HEK293 (cell line): ENCODE data around the gene SLC7A1.

ENCODE experiments used
- CTCF ChIA-PET: fragments of 350-600 bp; formaldehyde crosslinking; extraction: SDS; loops from one replicate; lab custom pipeline; 2021; ENCODE audit warnings: antibody characterized with exemption; lab: Yijun Ruan, JAX
- POLR2A ChIA-PET: fragments of 300-600 bp; formaldehyde crosslinking; extraction: SDS; loops from one replicate; lab custom pipeline; 2020; ENCODE audit warnings: antibody characterized with exemption, inconsistent platforms; lab: Yijun Ruan, JAX
- H3K27ac ChIP-seq: fragments of 200-500 bp; sonication (Bioruptor generic); 2 replicates; pipeline ENCODE4 v1.5.1; 2014; ENCODE audit warnings: low read depth, low read length, control low read depth, inconsistent platforms; ENCODE audit errors: extremely low read depth
- H3K36me3 ChIP-seq, 2 experiments: fragments of 200-500 bp in 1 of 2; sonication (Bioruptor generic) in 1 of 2; 1 replicate in 1 of 2; 2 replicates in 1 of 2; pipeline ENCODE4 v1.5.1; 2014 to 2017; ENCODE audit warnings: inconsistent platforms in 2 of 2, low read length in 2 of 2; ENCODE audit not compliant: control insufficient read depth in 2 of 2, insufficient read depth in 1 of 2
- H3K4me1 ChIP-seq: fragments of 200-500 bp; sonication (Bioruptor generic); 2 replicates; pipeline ENCODE4 v1.5.1; 2014; ENCODE audit warnings: mild to moderate bottlenecking, low read length, inconsistent platforms; ENCODE audit not compliant: control insufficient read depth, insufficient read depth
- H3K4me3 ChIP-seq: 2 replicates; pipeline ENCODE4 v1.5.1; 2011; ENCODE audit warnings: low read depth, mild to moderate bottlenecking, control low read depth, low read length, moderate library complexity
- H3K9me3 ChIP-seq: fragments of 200-500 bp; sonication (Bioruptor generic); 2 replicates; pipeline ENCODE4 v1.5.1; 2014; ENCODE audit warnings: low read depth, low read length, inconsistent platforms; ENCODE audit not compliant: control insufficient read depth, insufficient read depth
- AEBP2 ChIP-seq: fragments of 450-650 bp; formaldehyde crosslinking; IDR thresholded peaks from 2 replicates; pipeline ENCODE4 v1.5.1; 2016; ENCODE audit warnings: missing biosample characterization, missing genetic modification characterization, borderline replicate concordance
- CTCF ChIP-seq: fragments of 450-650 bp; formaldehyde crosslinking; IDR thresholded peaks from 2 replicates; pipeline ENCODE4 v1.5.1; 2016; ENCODE audit warnings: missing biosample characterization, missing genetic modification characterization
- GLIS1 ChIP-seq: fragments of 450-650 bp; formaldehyde crosslinking; IDR thresholded peaks from 2 replicates; pipeline ENCODE4 v1.5.1; 2016; ENCODE audit warnings: missing biosample characterization, missing genetic modification characterization
- PRDM4 ChIP-seq: fragments of 450-650 bp; formaldehyde crosslinking; IDR thresholded peaks from 2 replicates; pipeline ENCODE4 v1.5.1; 2017; ENCODE audit warnings: missing biosample characterization, missing genetic modification characterization
- SCRT1 ChIP-seq: fragments of 450-650 bp; formaldehyde crosslinking; IDR thresholded peaks from 2 replicates; pipeline ENCODE4 v1.5.1; 2016; ENCODE audit warnings: missing biosample characterization, missing genetic modification characterization, borderline replicate concordance
- ZBTB17 ChIP-seq: fragments of 450-650 bp; formaldehyde crosslinking; IDR thresholded peaks from 2 replicates; pipeline ENCODE4 v1.5.1; 2016; ENCODE audit warnings: missing biosample characterization, missing genetic modification characterization
- ZBTB21 ChIP-seq: fragments of 450-650 bp; formaldehyde crosslinking; IDR thresholded peaks from 2 replicates; pipeline ENCODE4 v1.5.1; 2017; ENCODE audit warnings: missing biosample characterization, missing genetic modification characterization
- ZBTB6 ChIP-seq: fragments of 450-650 bp; formaldehyde crosslinking; IDR thresholded peaks from 2 replicates; pipeline ENCODE4 v1.5.1; 2017; ENCODE audit warnings: missing biosample characterization, missing genetic modification characterization
- ZBTB7A ChIP-seq: fragments of 450-650 bp; formaldehyde crosslinking; IDR thresholded peaks from 2 replicates; pipeline ENCODE4 v1.5.1; 2016; ENCODE audit warnings: low read depth, missing biosample characterization, missing genetic modification characterization
- ZBTB8A ChIP-seq: fragments of 450-650 bp; formaldehyde crosslinking; IDR thresholded peaks from 2 replicates; pipeline ENCODE4 v1.5.1; 2016; ENCODE audit warnings: missing biosample characterization, missing genetic modification characterization
- ZNF175 ChIP-seq: fragments of 450-650 bp; formaldehyde crosslinking; IDR thresholded peaks from 2 replicates; pipeline ENCODE4 v1.5.1; 2016; ENCODE audit warnings: missing biosample characterization, missing genetic modification characterization
- ZNF214 ChIP-seq: fragments of 450-650 bp; formaldehyde crosslinking; IDR thresholded peaks from 2 replicates; pipeline ENCODE4 v1.5.1; 2017; ENCODE audit warnings: missing biosample characterization, mild to moderate bottlenecking, missing genetic modification characterization, borderline replicate concordance
- ZNF23 ChIP-seq: fragments of 450-650 bp; formaldehyde crosslinking; IDR thresholded peaks from 2 replicates; pipeline ENCODE4 v1.5.1; 2016; ENCODE audit warnings: missing biosample characterization, missing genetic modification characterization, borderline replicate concordance
- ZNF335 ChIP-seq: fragments of 450-650 bp; formaldehyde crosslinking; conservative IDR thresholded peaks from 2 replicates; pipeline ENCODE4 v1.5.1; 2016; ENCODE audit warnings: missing biosample characterization, missing genetic modification characterization
- ZNF394 ChIP-seq: fragments of 450-650 bp; formaldehyde crosslinking; IDR thresholded peaks from 2 replicates; pipeline ENCODE4 v1.5.1; 2016; ENCODE audit warnings: missing biosample characterization, missing genetic modification characterization, mild to moderate bottlenecking, moderate library complexity, borderline replicate concordance
- ZNF398 ChIP-seq: fragments of 450-650 bp; formaldehyde crosslinking; IDR thresholded peaks from 2 replicates; pipeline ENCODE4 v1.5.1; 2017; ENCODE audit warnings: missing biosample characterization, missing genetic modification characterization
- ZNF514 ChIP-seq: fragments of 450-650 bp; formaldehyde crosslinking; IDR thresholded peaks from 2 replicates; pipeline ENCODE4 v1.5.1; 2016; ENCODE audit warnings: missing biosample characterization, missing genetic modification characterization
- ZNF521 ChIP-seq: fragments of 450-650 bp; formaldehyde crosslinking; IDR thresholded peaks from 2 replicates; pipeline ENCODE4 v1.5.1; 2017; ENCODE audit warnings: missing biosample characterization, mild to moderate bottlenecking, missing genetic modification characterization
- ZNF560 ChIP-seq: fragments of 450-650 bp; formaldehyde crosslinking; IDR thresholded peaks from 2 replicates; pipeline ENCODE4 v1.5.1; 2017; ENCODE audit warnings: missing biosample characterization, missing genetic modification characterization, borderline replicate concordance
- ZNF623 ChIP-seq: fragments of 450-650 bp; formaldehyde crosslinking; IDR thresholded peaks from 2 replicates; pipeline ENCODE4 v1.5.1; 2016; ENCODE audit warnings: missing biosample characterization, missing genetic modification characterization
- ZNF670 ChIP-seq: fragments of 450-650 bp; formaldehyde crosslinking; IDR thresholded peaks from 2 replicates; pipeline ENCODE4 v1.5.1; 2016; ENCODE audit warnings: missing biosample characterization, missing genetic modification characterization, low read depth
- ZNF776 ChIP-seq: fragments of 450-650 bp; formaldehyde crosslinking; IDR thresholded peaks from 2 replicates; pipeline ENCODE4 v1.5.0; 2017; ENCODE audit warnings: missing biosample characterization, missing genetic modification characterization, borderline replicate concordance
- ZNF785 ChIP-seq: fragments of 450-650 bp; formaldehyde crosslinking; IDR thresholded peaks from 2 replicates; pipeline ENCODE4 v1.5.1; 2016; ENCODE audit warnings: missing biosample characterization, missing genetic modification characterization
- ZSCAN30 ChIP-seq: fragments of 450-650 bp; IDR thresholded peaks from 2 replicates; pipeline ENCODE4 v1.5.1; 2018; ENCODE audit warnings: missing biosample characterization, mild to moderate bottlenecking, missing genetic modification characterization, moderate library complexity

SLC7A1 gene

GRCh38 chr13:29621051-29621800 is 25.7 kb upstream of the SLC7A1 start:
- ChIA-PET POLR2A (no interaction called here), CTCF (interaction anchor here (0.6 kb wide), 1 partner anchor 13 kb away, joined by 6 read pairs; no protein-coding TSS in a partner anchor)
- Histone ChIP-seq H3K4me1 (no peaks in the 10 kb centered on the region), H3K27ac (no peak overlapping the region), H3K9me3 (no peaks in the 10 kb centered on the region), H3K4me3 (no peak overlapping the region), H3K36me3 (no peaks in the 10 kb centered on the region)
- TF ChIP-seq PRDM4 (tag by site-specific recombination) (no peak), ZNF560 (tag by site-specific recombination) (no peak), GLIS1 (tag by site-specific recombination) (no peak), ZBTB17 (tag by site-specific recombination) (no peak), ZBTB6 (tag by site-specific recombination) (no peak), ZBTB8A (tag by site-specific recombination) (no peak), ZBTB21 (tag by site-specific recombination) (no peak), ZSCAN30 (tag by site-specific recombination) (no peak), AEBP2 (no peak), CTCF (tag by site-specific recombination) (no peak), ZNF521 (tag by site-specific recombination) (no peak)

GRCh38 chr13:29619995-29620394 is 24.5 kb upstream of the SLC7A1 start:
- Histone ChIP-seq H3K9me3 (no peaks in the 10 kb centered on the region), H3K27ac (no peak overlapping the region), H3K36me3 (no peaks in the 10 kb centered on the region), H3K4me1 (no peaks in the 10 kb centered on the region), H3K4me3 (no peak overlapping the region)
- POLR2A ChIA-PET = no interaction called here
- CTCF ChIA-PET = interaction anchor here (0.6 kb wide), 1 partner anchor 494 kb away, joined by 4 read pairs; no protein-coding TSS in a partner anchor
- TF ChIP-seq ZNF335 (tag by site-specific recombination) = no peak
- no peak for TF ChIP-seq ZBTB7A (tag by site-specific recombination)
- TF ChIP-seq ZNF785 (tag by site-specific recombination) = no peak
- TF ChIP-seq ZNF623 (tag by site-specific recombination) = no peak
- no peak for TF ChIP-seq SCRT1 (tag by site-specific recombination)
- TF ChIP-seq ZNF175 (tag by site-specific recombination) = no peak
- no peak for TF ChIP-seq ZNF776 (tag by site-specific recombination)
- TF ChIP-seq AEBP2 = no peak
- no peak for TF ChIP-seq ZNF398
- no peak for TF ChIP-seq ZNF670
- TF ChIP-seq ZNF514 = no peak
- no peak for TF ChIP-seq ZNF23 (tag by site-specific recombination)
- no peak for TF ChIP-seq ZNF214
- TF ChIP-seq ZNF394 (tag by site-specific recombination) = no peak
